ENCODE measurements around the gene CHRD.
"Not testable (repeated sequence)": the region's sequence is repeated elsewhere in the genome, so short reads cannot be mapped to it uniquely, and the experiment has no call there.

CHRD gene

DNA sequence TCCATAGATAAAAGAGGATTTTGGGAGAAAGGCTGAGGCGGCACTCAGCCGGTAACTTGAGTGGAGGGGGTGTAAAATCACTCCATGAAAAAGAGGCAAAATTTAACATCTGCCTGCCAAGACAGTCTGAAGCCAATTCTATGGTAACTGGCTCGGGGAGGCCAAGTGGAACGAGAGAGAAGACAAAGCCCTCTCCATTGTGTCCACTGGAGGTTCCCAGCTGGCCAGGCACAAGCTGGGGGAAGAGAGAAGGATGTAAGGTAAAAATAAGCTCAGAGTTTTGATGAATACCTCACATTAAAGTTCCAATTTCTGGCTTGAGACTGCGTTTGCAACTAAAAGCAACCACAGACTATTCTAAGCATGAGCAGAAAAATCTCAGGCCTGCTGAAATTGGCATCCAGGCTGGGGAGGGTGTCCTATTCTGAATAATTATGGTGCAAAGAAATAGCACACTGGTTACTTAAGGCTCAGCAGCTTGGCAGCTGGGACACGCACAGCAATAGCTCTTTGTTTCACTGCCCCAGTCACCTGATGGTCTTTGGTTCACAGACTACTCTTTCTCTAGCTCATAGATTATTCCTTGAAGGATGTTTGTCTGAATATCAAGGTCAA is 48.8 kb downstream of the CHRD start:
- DNase-seq = no peak

- DNase-seq = no peak
These were observed 49.9 kb downstream of the CHRD start for GRCh38 chr3:184429786-184430185.

DNA sequence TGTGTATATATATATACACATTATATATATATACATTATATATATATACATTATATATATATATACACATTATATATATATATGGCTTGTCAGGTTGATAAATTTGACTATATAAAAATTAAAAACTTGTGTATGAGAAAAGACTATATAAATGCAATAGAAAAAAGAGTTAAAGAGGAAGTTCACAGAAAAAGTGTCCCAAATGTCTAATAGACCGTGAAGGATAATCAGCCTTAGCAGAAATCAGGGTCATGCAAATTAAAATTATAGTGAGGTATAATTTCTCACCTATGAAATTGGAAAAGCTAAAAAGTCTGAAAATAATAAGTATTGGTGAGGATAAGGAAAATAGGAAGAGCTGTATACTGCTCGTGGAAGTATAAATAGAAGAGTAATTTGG is 51.1 kb downstream of the CHRD start:
- no peak for DNase-seq

DNA sequence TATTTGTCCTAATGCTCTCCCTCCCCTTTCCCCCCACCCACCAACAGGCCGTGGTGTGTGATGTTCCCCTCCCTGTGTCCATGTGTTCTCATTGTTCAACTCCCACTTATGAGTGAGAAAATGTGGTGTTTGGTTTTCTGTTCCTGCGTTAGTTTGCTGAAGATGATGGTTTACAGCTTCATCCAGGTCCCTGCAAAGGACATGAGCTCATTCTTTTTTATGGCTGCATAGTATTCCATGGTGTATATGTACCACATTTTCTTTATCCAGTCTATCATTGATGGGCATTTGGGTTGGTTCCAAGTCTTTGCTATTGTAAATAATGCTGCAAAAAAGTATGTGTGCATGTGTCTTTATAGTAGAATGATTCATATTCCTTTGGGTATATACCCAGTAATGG is 53.3 kb downstream of the CHRD start:
- DNase-seq = not testable (repeated sequence)

GRCh38 chr3:184439096-184439495 is 59.2 kb downstream of the CHRD start:
- DNase-seq = no peak

Data from activated CD4-positive, CD25-positive, alpha-beta regulatory T cell treated with anti-CD3 and anti-CD28 coated beads, Interleukin-2, amount 50 U/mL, for 72 hours (primary cell).